Left renal pelvis (tissue), 4 donors: ENCODE measurements around the gene HAND1. TPM values are rescaled to one million over a fixed set of nuclear protein-coding genes. Genes with fewer than 3 reads are reported as not detected.

ENCODE experiments used
- DNase-seq, 4 donors: peaks; one replicate each; pipeline ENCODE4 v3.0.0-alpha.2; 2013; ENCODE audit warnings: low read depth in 4 of 4, low spot score in 3 of 4
- polyA plus RNA-seq, 4 donors: library from polyadenylated mRNA; unstranded; fragments of 120-200 nt; gene quantifications; one replicate each; pipeline ENCODE4 v1.2.1, GENCODE V29; 2013; ENCODE audit not compliant: insufficient read length in 4 of 4

Gene HAND1
- polyA plus RNA-seq, 4 donors = 0.08 to 0.13 TPM; not detected in 2

DNA sequence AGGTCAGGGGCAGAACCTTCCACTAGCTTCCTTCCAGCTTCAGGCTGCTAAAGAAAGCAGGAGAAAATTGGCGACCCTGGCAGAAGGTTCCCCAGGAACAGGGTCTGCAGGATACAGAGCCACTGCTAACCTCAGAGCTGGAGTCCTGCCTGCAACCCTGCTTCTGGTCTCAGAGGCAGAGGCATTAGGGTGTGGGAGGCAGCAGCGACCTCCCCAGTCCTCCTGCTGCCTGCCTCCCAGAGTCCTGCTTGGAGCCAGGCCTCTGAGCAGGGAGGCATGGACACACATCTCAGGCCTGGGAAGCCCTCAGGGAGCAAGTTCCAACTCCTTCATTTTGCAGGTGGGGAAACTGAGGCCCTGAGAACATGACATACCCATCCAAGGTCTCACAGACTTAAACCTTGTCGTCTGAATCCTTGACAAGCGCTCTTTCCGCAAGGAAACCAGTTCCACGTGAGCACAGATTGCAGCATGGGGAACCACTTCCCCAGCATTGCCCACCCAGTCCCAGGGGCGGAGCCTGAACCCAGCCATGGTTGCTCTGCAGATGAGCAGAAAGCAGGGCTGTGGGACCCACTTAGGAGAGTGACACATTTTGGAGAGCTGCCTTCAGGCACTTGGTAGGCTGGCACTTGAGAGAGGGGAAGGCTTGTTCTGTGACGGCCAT, 28.2 kb upstream of the HAND1 start:
- no peak for DNase-seq

DNA sequence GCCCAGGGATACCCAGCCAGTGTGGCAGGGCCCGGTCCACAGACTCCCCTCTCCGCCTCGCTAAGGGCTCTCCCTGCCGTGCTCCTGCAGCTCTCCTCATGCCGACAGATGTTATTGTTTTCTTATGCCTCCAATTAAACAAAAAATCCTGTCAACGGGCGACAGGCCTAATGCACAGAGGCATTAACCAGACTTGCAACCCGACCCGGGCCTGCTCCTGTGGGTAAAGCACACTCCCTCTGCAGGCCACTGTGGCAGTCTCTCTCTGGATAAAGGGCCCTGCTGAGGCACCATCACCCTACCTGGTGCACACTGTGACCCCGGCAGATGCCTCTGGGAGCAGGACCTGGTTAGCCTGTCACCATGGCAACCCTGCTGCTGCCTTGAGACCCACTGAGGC, 27.5 kb upstream of the HAND1 start:
- no peak for DNase-seq

DNA sequence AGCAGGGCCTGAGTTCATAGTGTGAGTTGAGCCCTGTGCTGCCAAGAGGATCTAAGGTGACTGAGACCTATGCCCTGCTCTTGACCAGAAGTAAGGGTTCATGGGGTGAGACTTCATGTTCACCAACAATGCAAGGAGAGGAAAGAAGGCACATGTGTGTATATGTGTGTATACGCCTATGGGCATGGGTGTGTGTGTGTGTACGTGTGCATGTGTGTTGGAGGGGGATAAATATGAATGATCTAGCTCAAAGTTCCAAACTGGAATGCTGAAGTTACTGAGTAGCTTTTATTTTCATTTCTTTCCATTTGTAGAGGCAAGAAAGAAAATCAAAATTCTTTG, 25.6 kb upstream of the HAND1 start:
- no peak for DNase-seq

DNA sequence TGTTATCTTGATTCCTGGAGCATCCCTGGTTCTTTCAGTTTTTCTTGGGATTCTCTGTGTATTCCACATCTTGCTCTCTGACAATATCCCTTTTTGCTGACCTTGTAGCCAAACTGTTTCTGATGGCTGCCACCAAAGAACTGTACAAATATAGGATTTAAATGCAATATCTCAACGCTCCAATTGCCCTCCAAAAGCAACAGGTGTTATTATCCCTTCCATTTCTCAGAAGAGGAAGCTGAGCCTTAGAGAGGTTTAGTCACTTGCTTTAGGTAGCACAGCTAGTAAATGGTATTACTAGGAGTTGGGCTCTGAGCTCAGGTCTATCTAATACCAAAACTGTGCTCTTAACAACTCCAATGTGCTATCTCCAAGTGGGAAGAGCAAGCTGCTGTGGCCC, 24.2 kb upstream of the HAND1 start:
- DNase-seq = no peak

DNA sequence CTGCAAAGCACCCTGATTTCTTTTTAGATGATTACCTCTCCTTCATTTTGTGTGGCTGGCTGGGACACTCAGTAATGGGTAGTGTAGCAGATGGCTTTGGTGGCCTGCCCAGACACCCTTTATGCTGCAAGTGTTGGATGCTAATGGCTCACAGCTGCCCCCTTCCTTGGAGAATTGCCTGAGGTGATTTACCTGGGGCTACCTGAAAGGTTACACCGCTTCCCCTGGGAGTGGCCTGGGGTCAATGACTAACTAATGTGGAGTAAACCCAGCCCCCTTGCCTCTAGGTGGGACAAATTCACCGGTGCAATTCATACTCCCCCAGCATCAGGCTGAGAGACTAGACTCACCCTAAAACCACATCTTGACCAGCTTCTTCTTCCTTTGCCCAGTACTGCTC, 23.5 kb upstream of the HAND1 start:
- DNase-seq = no peak

DNA sequence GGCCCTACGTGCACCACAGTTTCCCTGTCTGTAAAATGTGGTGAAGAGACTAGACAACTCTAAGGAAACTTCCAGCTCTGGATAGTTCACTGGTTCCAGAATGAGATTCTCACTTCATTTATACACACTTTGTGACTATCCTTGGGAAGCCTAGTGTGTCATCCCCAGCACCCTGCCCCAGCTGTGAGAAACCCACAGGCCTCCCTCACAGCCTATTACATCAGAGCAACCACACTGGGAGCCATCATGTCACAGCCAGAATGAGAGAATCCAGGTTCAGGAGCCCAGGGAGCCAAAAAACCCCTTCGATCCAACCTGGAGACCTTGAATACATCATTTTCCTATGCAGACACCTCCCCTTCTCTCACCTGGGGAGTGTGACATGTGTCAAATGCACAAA, 21.0 kb upstream of the HAND1 start:
- no peak for DNase-seq

DNA sequence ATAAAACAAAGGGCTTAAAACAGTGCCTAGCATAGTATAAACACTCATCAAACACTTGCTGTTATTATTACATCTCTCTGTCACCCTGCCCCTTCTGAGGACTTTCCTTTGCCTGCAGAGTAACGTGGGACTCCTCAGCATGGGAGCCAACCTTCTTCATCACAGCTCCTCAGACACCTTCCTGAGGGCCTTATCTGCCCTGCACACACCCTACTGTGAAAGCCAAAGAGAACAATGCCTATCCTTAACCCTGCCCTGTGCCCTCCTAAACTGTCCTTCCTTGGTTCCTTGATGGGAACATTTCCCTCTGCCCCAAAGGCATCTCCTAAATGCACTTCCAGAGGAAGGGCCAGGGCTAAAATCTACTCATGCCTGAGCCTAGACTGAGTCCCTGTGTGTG, 20.6 kb upstream of the HAND1 start:
- DNase-seq = no peak

DNA sequence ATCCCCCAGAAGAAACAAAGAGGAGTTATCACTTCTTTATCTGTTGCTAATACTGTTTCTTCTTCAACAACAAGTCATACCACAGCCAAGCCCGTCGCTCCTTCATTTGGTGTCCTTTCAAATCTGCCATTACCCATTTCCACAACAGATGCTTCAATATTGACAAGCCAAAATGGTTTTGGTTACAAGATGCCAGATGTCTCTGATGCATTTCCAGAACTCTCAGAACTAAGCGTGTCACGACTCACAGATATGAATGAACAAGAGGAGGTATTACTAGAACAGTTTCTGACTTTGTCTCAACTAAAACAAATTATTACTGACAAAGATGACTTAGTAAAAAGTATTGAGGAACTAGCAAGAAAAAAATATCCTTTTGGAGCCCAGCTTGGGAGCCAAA, 16.0 kb upstream of the HAND1 start:
- no peak for DNase-seq

DNA sequence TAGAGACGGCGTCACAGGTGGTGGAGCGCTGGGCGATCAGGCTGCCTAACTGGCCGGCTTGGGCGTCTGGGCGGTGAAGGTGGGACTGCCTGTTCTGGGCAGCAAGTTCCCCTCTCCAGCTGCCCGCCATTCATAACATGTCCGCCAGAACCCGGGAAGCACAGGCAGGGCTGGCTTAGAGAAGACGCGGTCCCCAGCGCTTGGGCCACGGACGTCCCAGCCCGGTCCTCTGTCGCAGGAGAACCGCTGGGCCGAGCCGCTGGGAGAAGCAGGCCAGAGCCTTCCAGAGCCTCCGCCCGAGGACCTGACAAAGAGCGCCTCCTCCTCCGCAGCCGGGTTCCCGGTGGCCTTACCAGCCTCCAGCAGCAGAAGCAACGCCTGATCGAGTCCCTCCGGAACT, 15.2 kb upstream of the HAND1 start:
- no peak for DNase-seq

DNA sequence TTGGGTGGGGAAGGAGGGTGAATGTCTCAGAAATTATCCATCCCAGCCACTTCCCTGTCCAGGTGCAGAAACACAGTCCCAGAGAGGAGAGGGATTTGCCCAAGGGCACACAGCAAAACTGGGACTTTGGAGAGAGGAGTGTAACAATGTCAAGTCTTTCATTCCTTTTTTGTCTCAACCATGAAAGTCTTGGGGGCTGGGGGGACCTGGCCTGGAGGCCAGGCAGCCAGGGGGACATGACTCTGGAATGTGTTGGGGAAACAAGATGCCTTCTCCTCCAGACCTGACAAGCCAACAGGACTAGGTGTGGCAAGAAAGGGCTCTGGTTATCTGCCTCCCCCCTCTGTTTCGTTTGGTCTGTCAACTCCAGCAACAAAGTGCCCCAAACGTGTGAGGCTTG, 13.9 kb upstream of the HAND1 start:
- DNase-seq = no peak

DNA sequence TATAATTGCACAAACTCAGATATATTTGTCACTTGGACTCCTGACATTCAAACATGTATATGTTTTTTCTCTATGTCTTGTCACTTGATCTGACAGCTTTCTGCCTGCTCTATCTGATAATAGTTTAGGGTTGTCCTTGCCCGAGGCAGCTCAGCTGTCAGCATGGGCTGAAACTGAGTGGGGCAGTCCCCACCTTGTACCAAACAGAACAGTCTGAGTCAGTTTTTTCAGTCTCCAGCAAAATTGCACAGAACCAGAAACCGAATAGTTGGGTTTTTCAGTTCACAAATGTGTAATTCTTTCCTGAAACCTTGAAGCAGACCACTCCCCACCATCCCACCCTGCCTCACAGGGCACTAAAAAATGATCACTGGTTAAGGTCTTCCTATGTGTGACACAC, 9.5 kb upstream of the HAND1 start:
- DNase-seq = no peak

DNA sequence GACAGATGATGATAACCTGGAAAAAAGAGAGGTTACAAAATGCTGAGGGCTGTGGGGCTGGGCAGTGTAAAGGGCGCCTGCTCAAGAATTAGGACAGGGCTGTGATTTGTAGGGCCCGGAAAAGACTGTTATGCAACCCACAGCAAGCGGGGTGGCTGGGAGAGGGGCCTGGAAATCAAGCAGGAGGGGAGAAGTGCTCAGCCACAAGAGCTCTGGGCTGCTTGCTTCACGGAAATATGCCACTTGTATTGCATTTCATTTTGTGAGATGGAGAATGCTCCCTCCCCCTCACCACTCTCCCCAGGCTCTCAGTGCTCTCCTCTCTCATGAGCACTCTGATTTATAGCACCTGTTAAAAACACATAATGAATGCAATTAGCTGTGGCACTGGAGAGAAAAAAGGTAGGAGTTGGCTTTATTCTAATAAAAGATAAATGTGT, 8.4 kb upstream of the HAND1 start:
- no peak for DNase-seq

DNA sequence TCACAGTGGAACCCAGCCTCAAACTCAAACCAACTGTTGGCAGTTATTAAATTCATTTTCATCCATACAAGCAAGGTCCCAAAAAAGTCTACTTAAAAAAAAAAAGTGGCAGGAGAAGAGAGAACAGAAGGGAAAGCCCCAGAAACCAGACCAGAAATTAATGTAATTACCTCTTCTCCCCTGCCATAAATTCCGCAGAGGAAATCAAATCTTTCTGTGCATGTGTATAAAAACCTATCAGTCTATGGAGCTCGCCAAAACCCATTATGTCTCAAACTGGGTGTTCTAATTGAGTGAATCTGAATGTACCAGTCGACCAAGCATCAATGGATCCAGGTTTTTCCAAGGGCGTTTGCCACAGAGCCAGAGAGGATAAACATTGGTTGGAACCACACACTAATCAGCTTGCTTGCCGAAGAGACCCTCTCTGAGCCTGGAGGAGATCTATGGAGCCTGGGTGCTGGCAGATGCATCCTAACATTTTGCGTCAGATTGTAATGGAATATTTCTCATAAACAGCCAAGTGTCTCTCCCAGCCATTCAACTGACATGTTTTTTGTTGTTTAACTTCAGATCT, 7.9 kb upstream of the HAND1 start:
- no peak for DNase-seq

DNA sequence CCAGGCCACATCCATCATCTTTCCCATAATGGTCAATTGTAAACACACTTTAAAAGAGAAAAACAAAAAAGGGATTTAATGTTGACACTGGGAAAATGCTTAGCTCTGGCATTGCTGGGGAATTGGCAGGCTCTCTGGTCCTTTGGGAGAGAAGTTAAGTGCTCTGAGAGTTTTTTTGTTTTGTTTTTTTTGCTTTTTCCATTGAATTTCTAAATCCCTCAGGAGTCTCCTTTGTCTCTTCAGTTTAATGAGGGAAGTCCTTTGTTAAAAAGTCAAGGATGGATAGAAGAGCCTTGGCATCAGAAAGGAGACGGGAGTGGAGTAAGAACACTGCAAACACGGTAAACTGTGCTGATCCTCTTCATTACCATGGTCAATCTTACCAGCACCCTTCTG, 7.1 kb upstream of the HAND1 start:
- no peak for DNase-seq

DNA sequence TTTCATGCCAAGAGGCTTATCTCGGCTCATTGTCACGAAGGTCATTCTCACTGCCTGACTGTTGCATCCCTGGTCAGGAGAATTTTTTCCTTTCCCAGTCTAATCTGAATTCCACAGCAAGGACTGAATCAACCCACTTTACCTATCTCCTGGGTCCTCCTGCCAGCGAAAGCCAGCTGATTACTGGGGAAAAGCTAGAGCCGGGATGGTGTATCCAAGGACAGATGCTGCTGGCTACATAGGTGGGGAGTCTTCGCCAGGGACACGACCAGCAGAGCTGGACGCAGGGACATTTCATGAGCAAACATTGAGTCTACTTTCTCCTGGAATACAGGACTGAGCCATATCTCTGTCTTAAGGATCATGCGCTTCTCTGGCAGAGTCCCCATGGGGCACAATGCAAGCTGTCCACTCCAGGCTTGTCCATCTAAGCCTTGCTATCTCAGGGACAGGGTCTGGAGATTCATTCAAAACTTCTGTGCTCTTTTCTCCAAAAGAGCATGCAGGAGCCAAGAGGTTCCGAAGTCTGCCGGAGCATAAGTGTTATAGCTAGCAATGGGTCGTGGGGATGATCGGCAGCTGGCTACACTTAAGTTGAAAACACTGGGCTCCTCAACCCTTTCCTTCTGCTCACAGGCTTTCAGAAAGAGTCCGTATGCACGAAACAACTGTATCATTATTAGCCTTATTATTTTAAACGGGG, 6.5 kb upstream of the HAND1 start:
- DNase-seq = no peak

DNA sequence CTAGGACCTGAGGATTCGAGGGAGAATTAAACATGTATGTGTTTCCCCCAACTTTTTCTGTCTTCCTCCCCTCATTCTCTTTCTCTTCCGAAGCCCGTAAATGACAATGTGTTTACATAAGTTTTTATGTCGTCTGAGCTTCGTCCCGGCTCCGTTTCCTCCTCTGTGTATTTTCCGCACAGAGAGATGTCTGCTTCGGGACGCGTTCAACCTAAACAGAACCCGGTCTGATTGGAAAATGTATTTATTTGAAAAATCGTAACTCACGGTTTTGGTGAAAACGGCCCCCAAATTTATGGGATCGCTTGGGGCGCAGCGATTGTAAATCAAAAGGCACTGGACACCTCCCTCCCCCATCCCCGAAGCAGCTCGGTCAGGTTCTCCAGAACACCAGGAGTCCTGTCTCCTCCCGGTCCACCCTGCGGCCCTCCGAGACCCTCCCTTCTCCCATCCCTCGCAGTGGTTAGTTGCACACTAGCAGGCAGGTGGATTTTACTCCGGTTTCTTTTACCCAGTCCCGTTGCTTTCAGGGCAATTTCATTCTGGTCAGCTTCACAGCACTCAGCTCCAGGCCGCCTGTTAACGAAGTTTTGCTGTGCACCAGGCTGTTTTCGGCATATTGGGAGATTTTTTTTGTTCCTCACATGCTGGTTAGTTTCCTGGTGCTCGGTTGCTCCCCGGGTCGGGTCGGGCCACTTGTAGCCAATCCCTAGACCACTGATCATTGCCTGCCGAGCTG, 5.8 kb upstream of the HAND1 start:
- DNase-seq = no peak

DNA sequence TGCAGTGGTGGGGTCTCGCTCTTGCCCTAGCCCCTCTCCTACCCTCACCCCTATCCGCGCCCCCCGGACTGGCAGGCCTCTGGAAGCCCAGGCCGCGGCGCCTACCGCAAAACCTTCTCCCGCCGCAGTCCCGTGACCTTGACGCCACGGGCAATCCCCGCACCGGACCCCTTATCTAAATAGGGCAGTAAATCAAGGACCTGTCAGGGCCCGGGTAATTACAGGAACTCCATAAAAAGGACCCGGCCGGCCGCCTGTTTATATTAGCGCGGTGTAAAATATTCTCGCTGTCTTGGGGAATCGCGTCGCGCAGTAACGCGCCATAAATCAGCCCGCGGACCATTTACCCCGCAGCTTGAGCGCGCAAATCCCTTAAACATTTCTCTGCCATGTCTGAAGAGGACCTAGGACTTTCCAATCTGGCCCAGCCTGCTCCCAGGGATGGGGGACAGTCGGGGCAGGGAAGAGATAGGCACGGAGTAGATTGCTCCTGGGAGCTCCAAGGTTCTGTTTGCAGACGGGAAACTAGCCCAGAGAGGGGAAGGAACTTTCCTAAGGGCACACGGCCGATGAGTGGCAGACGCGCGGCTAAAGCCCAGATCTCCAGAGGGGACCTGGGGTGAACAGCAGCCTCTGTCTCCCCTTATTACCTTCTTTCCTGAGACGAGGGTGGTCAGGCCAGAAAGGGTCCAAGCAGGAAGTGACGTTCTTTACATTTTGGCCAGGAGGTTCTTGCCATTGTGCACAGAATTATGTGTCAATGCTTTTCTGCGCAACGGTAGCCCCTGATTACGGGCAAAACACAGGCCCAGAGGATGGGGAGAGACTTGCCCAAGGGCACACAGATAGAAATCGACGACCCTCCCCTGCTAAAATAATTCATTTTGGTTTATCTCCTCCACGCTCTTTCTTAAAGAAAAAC, 4.8 kb upstream of the HAND1 start:
- no peak for DNase-seq

DNA sequence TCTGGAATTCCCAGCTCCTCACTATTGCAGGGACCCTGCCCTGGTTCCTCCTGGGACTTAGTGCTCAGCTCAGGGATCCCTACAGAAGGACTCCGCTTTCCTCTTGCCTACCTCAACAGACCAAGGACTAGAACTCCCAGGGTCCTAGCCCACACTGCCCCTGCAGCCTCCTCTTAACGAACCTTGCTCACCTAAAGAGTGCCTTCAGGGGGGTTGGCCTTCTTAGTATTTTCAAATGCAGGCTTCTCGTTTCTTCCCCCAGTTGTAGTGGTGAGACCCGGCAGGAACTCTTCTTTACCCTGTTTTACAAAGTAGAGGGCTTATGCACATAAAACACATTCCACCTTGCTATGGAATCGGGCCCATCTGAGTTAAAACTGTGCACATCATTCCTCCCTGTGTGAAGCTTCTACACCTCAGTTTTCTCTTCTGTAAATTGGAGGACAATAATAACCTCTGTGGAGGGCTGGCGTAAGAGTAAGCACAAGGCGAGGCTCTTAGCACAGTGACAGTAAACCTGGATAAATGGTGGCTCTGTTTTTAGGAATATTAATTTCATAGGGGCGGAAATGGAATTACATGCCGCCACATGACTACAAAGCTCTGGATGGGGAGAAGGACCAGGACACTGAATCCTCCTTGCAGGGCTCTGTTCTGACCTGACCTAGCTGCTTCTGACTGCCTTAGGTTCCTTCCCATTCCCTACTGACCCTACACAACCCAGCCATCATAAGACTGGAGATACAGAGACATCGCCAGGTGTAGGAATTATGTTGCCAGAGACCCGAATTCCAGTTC, 3.8 kb upstream of the HAND1 start:
- DNase-seq = no peak

DNA sequence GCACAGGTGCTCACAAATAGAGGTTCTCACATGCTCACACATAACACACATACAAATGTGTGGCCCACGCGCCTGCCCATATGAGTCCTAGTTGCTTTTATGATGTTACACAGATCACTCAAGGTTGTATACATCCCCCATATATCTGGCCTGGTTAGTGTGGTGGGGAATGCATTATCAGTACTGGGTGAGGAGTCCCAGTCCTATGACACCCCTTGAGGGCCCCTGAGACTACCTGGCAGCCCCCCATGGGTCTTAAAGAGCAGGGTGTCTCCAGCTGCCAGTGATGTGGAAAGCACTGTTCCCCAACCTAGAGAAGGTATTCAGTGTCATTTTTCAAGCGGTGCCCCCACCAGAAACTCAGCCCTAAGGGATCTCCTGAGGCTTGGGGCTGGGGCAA, 2.8 kb upstream of the HAND1 start:
- no peak for DNase-seq
